GM18907 (cell line): ENCODE data around the gene NAGK.
"Not testable (repeated sequence)": the region's sequence is repeated elsewhere in the genome, so short reads cannot be mapped to it uniquely, and the experiment has no call there.

Experiments
- ATAC-seq: cut with Tn5 transposase; IDR thresholded peaks from one replicate; pipeline ENCODE4 v1.9.1; 2021; ENCODE audit warnings: mild to moderate bottlenecking, moderate library complexity; ENCODE audit not compliant: unreplicated experiment

NAGK gene

DNA sequence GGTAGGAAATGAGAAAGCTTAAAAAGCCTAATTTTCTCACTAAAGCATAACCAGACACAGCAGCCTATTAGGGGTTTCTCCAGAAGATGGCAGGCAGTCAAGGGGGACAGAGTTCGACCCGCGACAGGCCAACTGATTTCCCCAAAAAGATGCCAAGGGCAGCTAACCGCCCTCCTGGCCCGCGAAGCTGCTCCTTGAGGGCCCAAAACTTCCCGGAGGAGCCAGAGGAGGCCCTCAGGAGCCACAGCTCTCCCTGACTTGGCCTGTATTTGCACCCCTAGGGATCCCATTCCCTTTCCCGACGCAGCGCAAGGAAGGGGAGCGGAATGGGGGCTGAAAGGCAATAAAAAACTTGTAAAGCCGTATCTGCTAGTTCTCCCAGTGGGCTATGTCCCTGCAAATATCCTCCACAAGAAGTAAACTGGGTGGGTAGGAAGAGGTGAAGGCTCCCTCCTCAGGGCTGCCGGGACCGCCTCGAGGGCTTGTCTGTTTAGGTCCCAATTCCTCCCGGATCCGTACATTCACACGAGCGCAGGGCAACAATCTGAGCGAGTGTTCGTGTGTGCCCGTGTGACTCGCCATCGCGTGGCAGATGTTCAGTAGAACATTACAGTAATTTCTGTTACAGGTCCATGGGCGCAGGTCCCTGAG lies 756 bp upstream of the NAGK start:
- ATAC-seq: peak; percentile 11

DNA sequence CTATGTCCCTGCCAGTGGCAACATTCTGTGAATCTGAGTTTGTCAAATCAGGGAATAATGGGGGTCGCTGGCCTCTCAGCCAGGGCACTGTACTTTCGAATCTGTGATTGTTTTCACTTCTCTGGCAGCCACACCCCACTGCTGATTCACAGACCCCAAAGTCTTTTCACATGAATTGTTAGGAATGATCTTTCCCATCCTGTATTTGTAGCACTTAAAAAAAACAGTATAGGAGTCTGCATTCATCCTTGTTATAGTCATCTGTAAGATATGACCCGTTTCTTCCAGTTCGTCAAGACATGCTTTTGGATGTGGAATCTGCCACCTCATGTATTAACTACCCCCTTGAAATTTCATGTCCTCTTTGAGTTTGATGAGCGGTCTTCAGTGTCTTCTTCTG lies 928 bp downstream of the NAGK start:
- no peak for ATAC-seq

DNA sequence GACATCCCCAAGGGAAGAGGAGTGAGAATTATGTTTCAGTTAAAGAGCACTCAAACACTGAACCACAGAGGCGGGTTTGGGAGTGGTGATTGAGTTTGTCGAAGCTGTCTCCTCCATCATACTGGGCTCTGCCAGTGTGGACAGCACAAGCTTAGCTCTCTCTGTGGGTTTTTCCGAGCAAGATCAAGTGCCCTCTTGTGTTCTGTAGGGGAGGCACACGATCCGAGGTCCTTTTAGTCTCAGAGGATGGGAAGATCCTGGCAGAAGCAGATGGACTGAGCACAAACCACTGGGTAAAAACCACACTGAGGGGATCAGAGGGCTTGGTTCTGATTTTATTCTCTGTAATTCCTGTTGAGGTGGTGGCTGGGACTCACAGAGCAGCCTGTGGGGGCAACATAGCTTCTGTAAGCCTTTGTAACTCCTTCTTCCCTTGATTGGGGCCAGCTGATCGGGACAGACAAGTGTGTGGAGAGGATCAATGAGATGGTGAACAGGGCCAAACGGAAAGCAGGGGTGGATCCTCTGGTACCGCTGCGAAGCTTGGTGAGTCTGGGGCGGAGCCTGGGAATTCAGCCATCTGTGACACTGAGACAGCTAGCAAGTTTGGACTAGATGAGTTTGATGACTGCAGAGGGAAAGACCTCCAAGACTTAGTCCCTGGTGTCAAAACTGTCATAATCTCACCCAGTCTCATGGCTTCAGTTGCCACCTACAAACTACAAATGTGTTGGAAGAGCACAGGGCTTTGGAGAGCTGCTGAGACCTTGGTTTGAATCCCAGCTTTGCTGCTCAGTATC lies 2.0 kb downstream of the NAGK start:
- ATAC-seq: no peak

DNA sequence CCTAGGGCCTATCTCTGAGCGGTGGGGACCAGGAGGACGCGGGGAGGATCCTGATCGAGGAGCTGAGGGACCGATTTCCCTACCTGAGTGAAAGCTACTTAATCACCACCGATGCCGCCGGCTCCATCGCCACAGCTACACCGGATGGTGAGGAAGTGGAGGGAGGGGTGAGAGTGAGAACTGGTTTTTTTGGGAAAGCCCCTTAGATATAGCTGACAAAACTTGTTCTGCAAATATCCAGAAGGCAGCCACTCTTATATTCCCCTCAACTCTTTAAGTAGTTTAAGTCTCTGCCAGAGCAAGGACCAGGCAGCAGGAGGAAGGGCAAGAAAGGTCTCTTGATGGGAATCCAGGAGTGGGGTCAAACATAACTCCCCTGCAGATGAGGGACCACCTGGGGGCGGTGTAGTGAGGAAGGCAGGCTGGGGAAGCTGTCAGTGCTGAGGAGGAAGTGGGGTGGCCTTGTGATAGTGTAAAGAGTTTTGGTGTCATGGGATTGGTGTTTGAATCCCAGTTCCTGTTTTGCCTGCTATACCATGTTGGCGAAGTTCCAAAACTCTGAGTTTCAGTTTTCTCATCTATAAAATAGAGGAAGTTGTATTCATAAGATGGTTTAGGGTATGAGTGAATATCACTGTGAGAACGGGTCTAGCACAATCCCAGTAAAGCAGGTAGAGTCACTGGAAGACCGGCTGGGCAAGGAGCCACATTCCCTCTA lies 3.4 kb downstream of the NAGK start:
- peak; percentile 43 for ATAC-seq

DNA sequence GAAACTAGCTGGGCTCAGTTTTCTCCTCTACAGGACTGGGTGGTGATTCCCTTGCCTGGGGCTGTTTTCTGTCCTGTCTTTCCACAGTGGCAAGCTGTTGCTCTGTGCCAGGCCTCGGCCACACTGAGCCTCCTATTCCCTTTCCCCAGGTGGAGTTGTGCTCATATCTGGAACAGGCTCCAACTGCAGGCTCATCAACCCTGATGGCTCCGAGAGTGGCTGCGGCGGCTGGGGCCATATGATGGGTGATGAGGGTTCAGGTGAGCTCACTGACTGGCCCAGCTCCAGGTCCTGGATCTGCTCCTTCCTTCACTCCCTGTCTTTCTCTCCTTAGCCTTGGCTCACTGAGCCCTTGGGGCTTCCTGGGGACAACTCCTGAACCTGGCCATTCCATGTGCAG lies 4.0 kb downstream of the NAGK start:
- no peak for ATAC-seq

DNA sequence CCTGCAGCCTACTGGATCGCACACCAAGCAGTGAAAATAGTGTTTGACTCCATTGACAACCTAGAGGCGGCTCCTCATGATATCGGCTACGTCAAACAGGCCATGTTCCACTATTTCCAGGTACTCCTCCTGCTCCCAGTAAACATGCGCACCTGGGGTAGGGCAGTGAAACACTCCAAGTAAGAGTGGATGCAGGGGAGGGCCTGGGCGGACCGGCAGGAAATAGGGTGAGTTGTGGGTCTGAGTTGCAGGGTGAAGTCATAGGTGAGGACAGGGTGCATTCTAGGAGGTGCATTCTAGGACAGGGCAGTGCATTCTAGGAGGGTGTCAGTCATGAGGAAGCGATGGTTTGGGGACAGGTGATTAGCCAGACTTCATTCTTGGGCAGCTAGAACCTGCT lies 5.0 kb downstream of the NAGK start:
- ATAC-seq: no peak

- ATAC-seq: no peak
Observed at GRCh38 chr2:71074893-71075395, 6.5 kb downstream of the NAGK start.

GRCh38 chr2:71078624-71079023 lies 10.2 kb downstream of the NAGK start:
- no peak for ATAC-seq

DNA sequence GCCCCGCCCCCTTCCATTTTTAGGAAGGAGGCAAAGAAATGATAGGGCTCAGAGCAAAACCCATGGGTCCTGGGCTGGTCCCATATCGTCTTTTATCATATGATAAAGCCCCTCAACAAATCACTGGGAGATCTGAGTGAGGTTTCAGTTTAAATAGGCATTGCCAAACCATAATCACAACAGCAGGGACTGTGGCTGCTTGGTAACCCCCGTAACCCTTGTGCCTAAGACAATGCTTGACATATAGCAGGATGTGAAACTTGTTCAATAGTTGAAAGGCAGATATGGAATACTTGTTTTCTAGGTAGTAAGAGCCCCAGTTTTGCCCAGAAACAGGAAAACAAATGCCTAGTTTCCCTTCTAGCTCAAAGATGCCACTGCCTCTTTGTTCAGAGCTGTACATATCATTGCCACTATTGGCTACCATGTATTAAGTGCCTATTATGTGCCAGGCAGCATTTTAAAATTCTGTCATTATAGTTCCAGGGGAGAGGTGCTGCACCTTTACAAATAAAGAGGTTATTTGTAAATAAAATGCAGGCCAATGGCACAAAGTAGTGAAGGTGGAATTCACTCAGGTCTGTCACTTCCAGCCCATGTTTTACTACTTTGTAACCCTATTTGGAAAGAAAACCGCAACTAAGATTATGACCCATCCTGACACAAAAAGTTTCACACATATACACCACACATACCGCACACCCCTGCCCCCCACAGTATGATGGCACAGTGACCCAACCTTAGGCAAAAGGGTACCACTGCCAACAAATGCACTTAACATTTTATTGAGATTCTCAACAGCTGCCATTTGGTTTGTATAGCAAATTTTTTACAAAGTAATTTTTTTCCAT lies 14.2 kb downstream of the NAGK start:
- ATAC-seq: peak; percentile 58

DNA sequence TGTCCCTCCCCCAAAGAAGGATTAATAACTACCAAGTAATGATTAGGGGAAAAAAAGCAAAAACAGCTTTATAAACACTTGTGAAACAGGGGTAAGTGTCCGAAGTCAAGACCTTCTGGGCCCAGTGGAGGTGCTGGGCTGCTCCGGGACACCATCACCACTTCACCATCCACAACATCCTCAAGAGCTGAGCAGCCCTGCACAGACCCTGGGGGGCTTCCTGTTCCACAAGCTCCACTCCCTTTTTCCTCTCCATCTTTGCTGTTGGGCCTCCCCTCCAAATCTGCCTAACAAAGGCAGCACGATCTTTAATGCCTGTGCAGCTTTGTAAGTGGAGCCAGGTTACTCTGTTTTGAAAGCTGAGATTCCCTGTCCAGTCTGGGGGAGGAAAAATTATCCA lies 14.8 kb downstream of the NAGK start:
- ATAC-seq: not testable (repeated sequence)

- ATAC-seq: not testable (repeated sequence)
Observed at GRCh38 chr2:71083752-71084312, 15.4 kb downstream of the NAGK start.

DNA sequence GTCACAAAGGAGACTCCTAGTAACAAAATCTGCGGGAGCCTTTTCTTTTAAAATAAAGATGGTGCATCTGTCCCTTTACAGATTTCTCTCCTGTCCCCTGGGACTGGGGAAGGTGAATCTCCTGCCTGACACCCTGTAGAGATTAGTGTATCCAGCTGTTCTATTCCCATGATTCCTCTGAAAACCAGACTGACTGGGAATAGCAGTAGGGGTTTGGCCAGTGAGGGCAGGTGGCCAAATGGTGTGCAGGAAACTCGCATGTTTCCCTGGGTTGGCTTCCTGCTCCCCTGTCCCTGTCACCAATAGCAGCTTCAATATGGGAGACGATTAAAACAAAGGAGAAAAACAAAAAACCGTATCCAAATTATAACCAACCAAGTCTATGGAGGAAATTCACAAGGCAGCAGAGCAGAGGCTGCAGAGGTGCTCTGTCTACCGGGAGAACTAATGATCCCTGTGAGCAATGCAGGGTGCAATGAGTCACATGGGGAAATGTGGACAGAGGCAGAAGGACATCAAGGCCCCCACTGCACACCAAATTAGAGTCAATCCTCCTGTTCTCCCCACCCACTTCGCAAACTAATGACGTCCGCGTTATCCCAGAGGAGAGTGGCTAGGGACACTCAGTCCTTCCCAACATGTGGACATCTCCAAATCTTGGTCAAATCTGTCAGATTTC lies 17.0 kb downstream of the NAGK start:
- not testable (repeated sequence) for ATAC-seq

DNA sequence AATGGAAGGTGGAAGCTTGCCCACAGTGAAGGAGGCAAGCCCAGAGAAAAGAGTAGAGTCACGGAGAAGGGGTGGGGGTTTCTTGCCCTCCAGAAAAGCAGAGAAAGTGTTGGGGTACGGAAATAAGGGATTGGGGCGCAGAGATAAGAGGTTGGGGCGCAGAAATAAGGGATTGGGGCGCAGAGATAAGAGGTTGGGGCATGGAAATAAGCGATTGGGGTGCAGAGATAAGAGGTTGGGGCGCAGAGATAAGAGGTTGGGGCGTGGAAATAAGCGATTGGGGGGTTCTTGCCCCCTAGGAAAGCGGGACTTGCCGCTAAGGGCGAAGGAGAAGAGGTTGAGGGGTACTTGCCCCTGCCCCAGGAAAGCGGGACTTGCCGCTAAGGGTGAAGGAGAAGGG lies 21.0 kb downstream of the NAGK start:
- ATAC-seq: not testable (repeated sequence)

DNA sequence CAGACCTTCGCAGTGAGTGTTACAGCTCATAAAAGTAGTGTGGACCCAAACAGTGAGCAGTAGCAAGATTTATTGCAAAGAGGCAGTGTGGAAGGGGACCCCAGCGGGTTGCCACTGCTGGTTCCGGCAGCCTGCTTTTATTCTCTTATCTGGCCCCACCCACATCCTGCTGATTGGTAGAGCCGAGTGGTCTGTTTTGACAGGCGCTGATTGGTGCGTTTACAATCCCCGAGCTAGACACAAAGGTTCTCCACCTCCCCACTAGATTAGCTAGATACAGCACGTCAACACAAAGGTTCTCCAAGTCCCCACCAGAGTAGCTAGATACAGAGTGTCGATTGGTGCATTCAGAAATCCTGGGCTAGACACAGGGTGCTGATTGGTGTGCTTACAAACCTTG lies 23.4 kb downstream of the NAGK start:
- ATAC-seq: not testable (repeated sequence)

DNA sequence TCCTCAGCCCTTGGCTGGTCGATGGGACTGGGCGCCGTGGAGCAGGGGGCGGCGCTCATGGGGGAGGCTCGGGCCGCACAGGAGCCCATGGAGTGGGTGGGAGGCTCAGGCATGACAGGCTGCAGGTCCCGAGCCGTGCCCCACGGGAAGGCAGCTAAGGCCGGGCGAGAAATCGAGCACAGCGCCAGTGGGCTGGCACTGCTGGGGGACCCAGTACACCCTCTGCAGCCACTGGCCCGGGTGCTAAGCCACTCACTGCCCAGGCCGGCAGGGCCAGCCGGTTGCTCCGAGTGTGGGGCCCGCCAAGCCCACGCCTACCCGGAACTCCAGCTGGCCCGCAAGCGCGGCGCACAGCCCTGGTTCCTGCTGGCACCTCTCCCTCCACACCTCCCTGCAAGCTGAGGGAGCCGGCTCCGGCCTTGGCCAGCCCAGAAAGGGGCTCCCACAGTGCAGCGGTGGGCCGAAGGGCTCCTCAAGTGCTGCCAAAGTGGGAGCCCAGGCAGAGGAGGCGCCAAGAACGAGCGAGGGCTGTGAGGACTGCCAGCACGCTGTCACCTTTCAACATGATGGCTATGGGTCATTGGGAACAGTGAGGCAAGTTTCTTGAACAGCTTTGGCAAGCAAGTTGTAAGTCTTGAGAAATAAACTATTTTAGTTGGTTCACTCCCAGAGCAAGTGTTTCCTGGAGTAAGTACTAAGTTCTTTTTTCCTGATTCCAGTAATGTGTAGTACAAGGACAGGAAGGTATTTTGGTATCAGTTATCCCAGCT lies 24.2 kb downstream of the NAGK start:
- ATAC-seq: not testable (repeated sequence)

DNA sequence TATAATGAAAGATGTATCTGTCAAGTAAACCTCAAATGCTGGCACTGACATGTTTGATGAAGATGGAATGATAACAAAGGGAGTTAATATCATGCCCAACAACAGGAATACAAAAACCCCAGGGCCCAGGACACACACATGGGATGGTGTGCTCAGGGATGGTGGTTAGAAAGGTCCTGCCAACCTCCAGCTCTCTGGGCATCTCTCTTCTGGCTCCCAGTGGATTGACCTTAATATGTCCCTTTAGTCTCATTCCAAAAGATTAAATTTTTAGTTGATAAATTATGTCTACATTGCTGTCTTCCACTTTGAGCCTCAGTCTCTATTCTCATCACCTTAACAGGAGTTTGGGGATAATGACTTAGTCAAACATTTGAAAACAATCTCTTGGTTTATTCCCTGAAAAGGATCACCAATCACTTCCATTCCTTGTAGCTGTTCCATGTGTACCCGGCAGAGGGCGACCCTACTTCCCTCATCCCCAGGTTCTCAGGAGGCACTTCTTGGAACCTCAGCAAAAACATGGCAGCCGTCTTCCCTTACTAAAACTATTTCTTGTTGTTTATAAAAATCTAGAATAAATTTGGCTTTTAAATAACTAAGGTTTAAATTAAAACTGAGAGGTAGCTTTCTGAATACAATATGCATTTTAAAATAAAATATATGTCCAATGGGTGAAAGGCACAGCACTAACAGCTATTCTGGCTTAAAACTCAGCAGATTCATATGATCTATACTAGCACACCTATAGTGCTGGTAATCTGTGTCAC lies 31.9 kb downstream of the NAGK start:
- ATAC-seq: no peak

DNA sequence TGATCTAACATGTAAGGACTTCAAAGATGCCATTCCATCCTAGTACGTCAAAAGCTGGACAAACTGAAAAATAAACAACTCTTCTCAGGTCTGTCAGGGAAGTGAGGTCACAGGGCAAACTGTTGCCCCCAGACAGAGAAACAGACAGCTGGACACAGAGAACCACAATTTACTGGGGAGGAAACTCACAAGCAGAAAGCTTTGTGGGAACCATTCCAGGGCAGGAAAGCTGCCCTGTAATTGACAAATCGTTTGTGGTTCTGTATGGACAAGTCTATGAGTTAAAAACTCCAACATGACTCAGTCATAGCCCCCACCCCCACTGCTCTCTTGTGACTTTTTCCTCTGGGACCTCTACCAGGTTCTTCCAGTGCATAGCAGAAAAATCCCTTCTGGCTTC lies 33.2 kb downstream of the NAGK start:
- ATAC-seq: no peak

- ATAC-seq: no peak
Observed at GRCh38 chr2:71102981-71103681, 34.7 kb downstream of the NAGK start.
